Measurements from ENCODE around the gene P2RY8.
"Not testable (repeated sequence)": the region's sequence is repeated elsewhere in the genome, so short reads cannot be mapped to it uniquely, and the experiment has no call there.

The P2RY8 gene

GRCh38 chrX:1537031-1537715 is at the start of gene P2RY8:
TSS of gene P2RY8 (minus strand) at chrX:1537185. CDS start at chrX:1466558, 70,627 bp downstream.
- peaks cover 29% of the 10 kb centered on the region for H4K20me1 ChIP-seq
- no peaks in the 10 kb centered on the region for H3K9me3 ChIP-seq
- H3K27ac ChIP-seq, result peak within 1 kb of the TSS; percentile 97
- peak within 1 kb of the TSS; percentile 90 for H3K4me2 ChIP-seq
- peak within 1 kb of the TSS; percentile 95 for H3K9ac ChIP-seq
- H3K27me3 ChIP-seq, result no peaks in the 10 kb centered on the region
- TF ChIP-seq Cebpa-rat (IDR thresholded peaks at IDR 0.05), result peak; percentile 100
- peak within 1 kb of the TSS; percentile 99 for H3K4me3 ChIP-seq
- H3K4me1 ChIP-seq, result peaks cover 44% of the 10 kb centered on the region
- H3K36me3 ChIP-seq, result peaks cover 8% of the 10 kb centered on the region

- Histone ChIP-seq H3K9ac (no peak overlapping the region), H3K9me3 (no peaks in the 10 kb centered on the region), H3K4me3 (no peak overlapping the region), H3K4me2 (no peak overlapping the region), H3K27ac (no peak overlapping the region), H4K20me1 (no peaks in the 10 kb centered on the region), H3K27me3 (no peaks in the 10 kb centered on the region), H3K36me3 (no peaks in the 10 kb centered on the region), H3K4me1 (peaks cover 5% of the 10 kb centered on the region)
- TF ChIP-seq Cebpa-rat (IDR thresholded peaks at IDR 0.05), result no peak
Observed at GRCh38 chrX:1584237-1585011, 47.4 kb upstream of the P2RY8 start.

- Histone ChIP-seq H3K27me3 (no peaks in the 10 kb centered on the region), H3K9ac (no peak overlapping the region), H3K4me2 (no peak overlapping the region), H3K36me3 (no peaks in the 10 kb centered on the region), H3K4me1 (peaks cover 5% of the 10 kb centered on the region), H3K9me3 (no peaks in the 10 kb centered on the region; the same call in 1 of the 2 replicates), H3K4me3 (no peak overlapping the region), H4K20me1 (no peaks in the 10 kb centered on the region), H3K27ac (no peak overlapping the region)
- no peak for TF ChIP-seq Cebpa-rat (IDR thresholded peaks at IDR 0.05)
Observed at GRCh38 chrX:1582686-1583437, 45.9 kb upstream of the P2RY8 start.

- no peaks in the 10 kb centered on the region; the same call in 1 of the 2 replicates for H3K9me3 ChIP-seq
- no peak overlapping the region for H3K4me2 ChIP-seq
- H3K9ac ChIP-seq, result no peak overlapping the region
- no peaks in the 10 kb centered on the region for H4K20me1 ChIP-seq
- H3K36me3 ChIP-seq, result no peaks in the 10 kb centered on the region
- H3K27me3 ChIP-seq, result no peaks in the 10 kb centered on the region
- H3K4me3 ChIP-seq, result no peak overlapping the region
- no peak overlapping the region for H3K27ac ChIP-seq
- TF ChIP-seq Cebpa-rat (IDR thresholded peaks at IDR 0.05), result no peak
- peaks cover 7% of the 10 kb centered on the region for H3K4me1 ChIP-seq
Observed at GRCh38 chrX:1581132-1581531, 44.1 kb upstream of the P2RY8 start.

GRCh38 chrX:1578511-1579173 is 41.7 kb upstream of the P2RY8 start:
- Histone ChIP-seq H3K27me3 (no peaks in the 10 kb centered on the region), H3K4me3 (no peak overlapping the region), H3K4me2 (no peak overlapping the region), H3K9me3 (no peaks in the 10 kb centered on the region; the same call in 1 of the 2 replicates), H4K20me1 (no peaks in the 10 kb centered on the region), H3K27ac (no peak overlapping the region), H3K36me3 (no peaks in the 10 kb centered on the region), H3K9ac (no peak overlapping the region), H3K4me1 (peaks cover 9% of the 10 kb centered on the region)
- no peak for TF ChIP-seq Cebpa-rat (IDR thresholded peaks at IDR 0.05)

GRCh38 chrX:1577845-1578244 is 40.9 kb upstream of the P2RY8 start:
- Histone ChIP-seq H3K27me3 (no peaks in the 10 kb centered on the region), H3K9ac (no peak overlapping the region), H3K27ac (no peak overlapping the region), H3K9me3 (peaks cover 2% of the 10 kb centered on the region), H4K20me1 (no peaks in the 10 kb centered on the region), H3K4me2 (no peak overlapping the region), H3K4me3 (no peak overlapping the region), H3K4me1 (peaks cover 9% of the 10 kb centered on the region), H3K36me3 (no peaks in the 10 kb centered on the region)
- no peak for TF ChIP-seq Cebpa-rat (IDR thresholded peaks at IDR 0.05)

- Histone ChIP-seq H3K27ac (0 out of 2 replicates have a peak overlapping the region, but pooled peaks have one; percentile 0), H3K9ac (no peak overlapping the region), H3K9me3 (peaks cover 6% of the 10 kb centered on the region), H3K36me3 (no peaks in the 10 kb centered on the region), H3K4me1 (peaks cover 16% of the 10 kb centered on the region), H4K20me1 (no peaks in the 10 kb centered on the region), H3K4me2 (peak overlapping the region; percentile 43), H3K27me3 (no peaks in the 10 kb centered on the region), H3K4me3 (no peak overlapping the region)
- TF ChIP-seq Cebpa-rat (IDR thresholded peaks at IDR 0.05), result no peak
Observed at GRCh38 chrX:1576201-1576992, 39.4 kb upstream of the P2RY8 start.

- H3K9me3 ChIP-seq, H3K4me2 ChIP-seq, H4K20me1 ChIP-seq, H3K27me3 ChIP-seq, H3K27ac ChIP-seq, H3K4me3 ChIP-seq, H3K9ac ChIP-seq, H3K36me3 ChIP-seq: not testable (repeated sequence)
- peaks cover 33% of the 10 kb centered on the region for H3K4me1 ChIP-seq
Observed at GRCh38 chrX:1574181-1574580, 37.2 kb upstream of the P2RY8 start.
